Fibroblast of peridontal ligament (primary cell): Measurements from ENCODE around the gene SPNS3.
A peak's percentile ranks its signal among the peaks of the same experiment; 100 is the strongest.

Experiments
- DNase-seq: peaks from one replicate; pipeline ENCODE4 v3.0.0-alpha.2; 2010; ENCODE audit errors: extremely low read depth

SPNS3 gene

GRCh38 chr17:4488989-4489595 is 55.4 kb downstream of the SPNS3 start:
- DNase-seq = no peak

DNA sequence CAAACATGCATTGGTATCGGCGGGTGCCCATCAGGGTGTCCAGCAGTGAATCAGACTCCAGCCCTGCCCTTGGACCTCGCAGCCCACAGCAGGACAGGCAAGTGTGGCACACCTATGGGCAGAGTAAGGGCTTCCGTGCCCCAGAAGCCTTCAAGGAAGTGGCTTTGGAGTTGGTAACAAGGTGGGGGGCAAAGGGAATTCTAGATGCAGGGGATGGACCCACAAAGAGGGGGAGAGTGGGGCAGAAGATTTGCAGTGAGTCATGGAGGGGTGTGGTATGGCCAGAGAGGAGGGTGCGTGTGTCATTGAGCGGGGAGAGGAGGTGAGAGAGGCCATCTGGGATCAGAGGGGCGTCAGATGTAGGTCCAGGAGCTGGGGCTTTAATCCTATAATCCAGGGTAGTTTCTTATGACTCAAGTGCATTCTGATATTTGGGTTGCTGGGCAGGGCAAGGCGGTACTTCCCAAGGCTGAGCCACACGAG is 56.4 kb downstream of the SPNS3 start:
- DNase-seq = no peak

- DNase-seq = no peak
Observed at GRCh38 chr17:4490637-4491061, 56.9 kb downstream of the SPNS3 start.

DNA sequence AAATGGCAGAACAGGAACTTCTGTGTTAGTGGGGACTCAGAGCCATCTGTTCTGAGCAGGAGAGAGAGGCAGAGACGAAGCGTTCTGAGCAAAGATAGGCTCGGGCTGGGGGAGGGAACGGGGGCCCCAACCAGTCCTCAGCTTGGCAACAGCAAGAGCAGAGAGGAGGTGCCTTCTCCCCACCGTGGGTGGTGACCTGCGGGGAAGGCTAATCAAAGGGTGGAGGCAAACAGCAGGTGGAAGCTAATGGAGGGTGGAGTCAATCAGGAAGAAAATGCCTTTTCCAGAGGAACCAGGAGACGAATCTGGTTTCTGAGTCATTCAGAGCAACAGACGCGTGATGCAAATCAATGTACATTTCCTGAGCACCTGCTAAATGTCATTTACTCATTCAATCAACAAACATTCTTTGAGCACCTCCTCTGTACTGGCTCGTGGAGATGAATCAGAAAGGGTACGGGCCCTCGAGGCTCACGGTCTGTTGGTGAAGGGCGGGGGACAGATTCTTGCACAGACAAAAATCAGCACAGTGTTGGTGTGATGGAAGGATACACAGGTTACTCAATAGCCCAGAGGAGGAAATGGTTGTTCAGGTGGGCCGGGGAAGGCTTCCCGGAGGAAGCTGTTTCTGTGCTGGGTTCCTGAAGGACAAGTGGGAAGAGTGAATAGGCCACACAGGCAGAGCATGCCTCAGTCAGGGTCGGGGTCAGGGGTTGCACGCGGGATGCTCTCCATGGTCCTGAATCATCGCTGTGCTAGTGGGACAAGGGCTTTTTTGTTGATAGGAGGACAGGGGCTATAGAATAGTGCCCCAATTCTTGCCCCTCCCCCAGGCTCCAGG is 59.2 kb downstream of the SPNS3 start:
- DNase-seq = peak; percentile 12

DNA sequence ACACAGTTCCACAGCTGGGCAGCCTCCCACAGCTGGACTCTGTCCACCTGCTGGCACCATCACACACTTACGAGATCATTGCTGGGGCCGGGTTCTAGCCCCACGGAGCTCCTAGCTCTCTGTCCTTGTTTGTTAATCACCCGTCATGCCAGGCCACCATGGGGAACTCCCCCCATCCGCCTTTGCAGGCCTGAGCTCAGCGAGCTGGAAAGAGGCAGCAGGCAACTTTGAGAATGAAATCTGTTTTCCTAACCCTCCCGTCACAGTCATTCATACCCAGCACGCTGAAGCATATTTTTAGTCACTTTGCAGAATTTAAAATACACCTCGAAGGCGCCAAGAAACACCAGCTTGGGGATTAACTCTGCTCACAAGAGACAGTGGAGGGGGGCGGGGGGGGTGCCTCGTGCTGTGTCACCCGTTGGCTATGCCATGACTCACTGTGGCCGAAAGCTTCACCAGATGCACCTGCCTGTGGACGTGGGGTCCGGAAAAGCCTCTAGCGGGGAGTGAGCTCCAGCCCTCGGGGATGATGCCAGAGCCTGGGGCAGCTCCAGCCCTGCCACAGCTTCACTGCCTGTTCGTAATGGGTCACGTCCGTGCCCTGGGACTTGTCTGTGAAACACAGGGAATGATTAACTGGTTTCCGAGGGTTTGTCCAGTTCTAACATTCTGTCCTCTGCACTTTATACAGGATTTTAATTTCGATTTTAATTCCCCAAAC is 63.5 kb downstream of the SPNS3 start:
- no peak for DNase-seq

GRCh38 chr17:4498461-4499397 is 65.0 kb downstream of the SPNS3 start, which contains the start of gene SPNS2:
Gene SPNS2 (plus strand): TSS chr17:4498881. CDS start chr17:4499048, 167 bp downstream.
- no peak for DNase-seq

DNA sequence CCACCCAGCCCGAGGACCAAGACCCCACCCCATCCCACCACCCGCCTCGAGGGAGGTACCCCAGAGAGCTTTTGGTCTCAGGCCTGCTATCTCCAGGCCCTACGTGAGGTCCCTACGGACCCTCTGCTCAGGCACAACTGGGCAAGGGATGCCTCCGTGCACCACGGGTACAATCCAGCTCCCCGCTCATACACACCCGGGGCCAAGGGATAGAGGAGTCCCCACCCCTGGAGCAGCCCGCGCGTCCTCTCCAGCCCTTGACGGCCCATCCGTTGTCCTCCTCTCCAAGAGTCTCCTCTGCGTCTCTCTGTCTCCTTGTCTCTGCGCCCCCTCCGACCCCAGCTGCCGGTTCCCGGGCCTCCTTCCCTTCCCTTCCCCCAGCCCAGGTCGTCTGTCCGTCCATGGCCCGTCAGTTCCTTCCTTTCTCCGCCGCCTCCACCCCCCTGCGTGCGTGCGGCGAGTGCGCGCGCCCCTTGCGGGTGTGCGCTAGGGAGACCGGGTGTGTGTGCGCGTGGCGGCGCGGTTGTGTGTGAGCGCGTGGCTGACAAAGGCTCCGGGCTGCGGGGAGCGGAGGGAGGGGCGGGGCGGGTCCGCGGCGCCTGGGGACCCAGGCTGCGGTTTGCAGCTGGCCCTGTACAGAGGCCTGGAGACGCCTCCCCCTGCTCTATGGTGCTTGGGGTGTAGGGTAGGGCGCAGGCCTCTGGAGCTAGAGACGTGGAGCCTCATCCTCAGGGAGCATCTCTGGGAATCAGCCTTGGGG is 65.9 kb downstream of the SPNS3 start:
- no peak for DNase-seq

DNA sequence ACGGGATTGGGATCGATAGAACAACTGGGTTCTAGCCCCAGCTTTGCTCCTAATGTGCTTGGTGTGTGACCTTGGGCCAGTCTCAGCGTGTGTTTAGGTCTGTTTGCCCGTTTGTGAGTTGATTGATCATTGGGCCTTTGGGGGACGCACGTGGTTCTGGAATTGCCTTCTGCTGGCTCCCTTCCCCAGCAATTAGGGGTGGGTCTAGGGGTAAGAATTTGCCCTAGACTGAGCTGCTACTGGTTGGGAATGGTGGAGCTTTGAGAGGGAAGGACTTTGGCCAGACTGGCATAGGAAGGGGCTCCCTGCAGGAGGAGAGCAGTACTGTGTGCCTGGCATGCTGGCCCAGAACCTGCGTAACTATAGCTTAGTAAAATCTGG is 66.4 kb downstream of the SPNS3 start:
- DNase-seq = no peak

GRCh38 chr17:4501295-4501949 is 67.7 kb downstream of the SPNS3 start:
- DNase-seq = no peak

GRCh38 chr17:4502466-4503154 is 68.9 kb downstream of the SPNS3 start:
- no peak for DNase-seq

- DNase-seq = no peak
Observed at GRCh38 chr17:4503283-4504025, 69.7 kb downstream of the SPNS3 start.

DNA sequence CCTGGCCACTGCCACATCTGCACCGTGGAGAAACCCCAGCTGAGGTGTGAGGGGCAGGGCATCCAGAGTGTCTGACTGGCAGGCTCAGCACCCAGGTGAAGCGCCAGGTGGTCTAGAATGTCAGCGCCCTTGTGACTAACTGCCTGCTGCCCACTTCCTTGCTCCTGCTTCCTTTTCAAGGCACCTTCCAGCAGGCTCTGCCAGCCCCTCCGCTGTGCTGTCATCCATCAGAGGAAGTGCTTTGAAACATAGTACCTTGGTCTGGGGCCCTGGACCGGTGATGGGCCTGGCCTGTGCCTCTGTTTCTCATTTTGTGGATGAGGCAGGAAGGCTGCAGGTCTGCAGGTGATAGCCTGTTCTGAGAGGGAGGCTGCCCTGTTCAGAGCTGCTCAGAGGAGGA is 70.4 kb downstream of the SPNS3 start:
- no peak for DNase-seq

GRCh38 chr17:4505187-4505586 is 71.4 kb downstream of the SPNS3 start:
- DNase-seq = no peak

DNA sequence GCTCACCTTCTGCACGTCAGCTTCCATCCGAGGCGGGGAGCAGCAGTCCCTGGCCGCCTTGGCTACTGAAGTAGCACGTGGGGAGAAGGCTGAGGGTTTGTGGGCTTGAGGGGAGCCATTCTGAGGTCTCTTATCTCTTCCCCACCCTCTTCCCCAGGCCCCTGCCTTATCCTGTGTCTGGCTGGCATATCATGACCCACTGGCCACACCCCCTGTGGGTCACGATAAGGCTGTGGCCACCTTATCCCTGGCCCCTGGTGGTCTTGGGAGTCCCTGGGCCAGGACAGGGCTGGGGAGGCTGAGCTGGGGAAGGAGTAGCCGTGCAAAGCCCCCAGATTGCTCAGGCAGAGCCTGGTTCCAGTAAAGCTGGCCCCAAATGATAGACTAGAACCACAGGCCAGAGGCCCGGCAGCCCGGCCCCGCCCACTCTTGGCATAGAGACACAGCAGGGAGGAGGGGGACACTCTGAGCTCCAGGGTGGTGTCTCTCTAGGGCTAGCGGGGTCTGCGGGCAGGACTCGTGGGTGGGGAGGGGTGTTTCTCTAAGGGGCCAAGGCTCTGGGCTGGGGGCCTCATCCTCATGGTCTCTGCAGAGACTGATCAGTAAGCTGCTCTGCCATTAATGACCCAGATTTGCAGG is 72.6 kb downstream of the SPNS3 start:
- no peak for DNase-seq

DNA sequence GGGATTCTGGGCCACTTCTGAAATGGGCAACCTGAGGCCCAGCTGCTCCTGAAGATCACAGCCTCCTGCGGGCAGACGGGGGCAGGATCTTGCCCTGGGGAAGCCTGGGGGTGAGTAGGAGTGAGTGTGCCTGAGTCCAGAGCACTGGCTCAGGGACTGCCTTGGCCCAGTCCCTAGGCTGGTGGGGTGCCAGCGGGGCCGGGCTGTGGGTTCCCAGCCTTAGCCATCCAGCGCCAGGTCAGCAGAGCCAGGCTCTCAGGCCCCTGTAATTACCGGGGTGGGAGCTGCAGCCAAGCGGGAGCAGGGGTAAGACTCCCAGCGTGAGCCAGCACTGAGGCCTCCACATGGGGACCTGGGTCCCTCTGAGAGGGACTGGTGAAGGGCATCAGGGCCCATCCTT is 73.2 kb downstream of the SPNS3 start:
- no peak for DNase-seq

GRCh38 chr17:4507361-4508111 is 73.8 kb downstream of the SPNS3 start:
- DNase-seq = no peak

GRCh38 chr17:4508207-4508606 is 74.5 kb downstream of the SPNS3 start:
- no peak for DNase-seq

DNA sequence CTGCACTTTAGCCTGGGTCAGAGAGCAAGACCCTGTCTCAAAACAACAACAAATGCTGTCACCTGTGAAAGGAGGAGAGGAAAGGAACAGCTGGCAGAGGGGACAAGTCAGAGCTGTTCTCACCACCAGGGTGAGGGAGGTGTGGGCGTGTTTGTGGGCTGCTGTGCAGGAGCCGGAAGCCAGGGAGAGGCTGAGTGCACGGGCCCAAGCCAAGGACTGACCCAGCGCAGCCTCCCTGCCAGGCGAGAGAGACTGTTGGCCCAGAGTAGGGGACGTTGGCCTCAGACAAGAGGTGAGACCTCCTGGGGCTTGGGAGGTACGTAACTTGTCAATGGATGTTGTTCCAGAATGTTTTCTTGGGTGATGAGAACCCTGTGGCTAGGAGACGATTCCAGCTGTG is 75.7 kb downstream of the SPNS3 start:
- no peak for DNase-seq
